B cell (primary cell): ENCODE data around the gene NDUFB10. TPM values are rescaled to one million over a fixed set of nuclear protein-coding genes. Genes with fewer than 3 reads are reported as not detected.

Experiments used
- ATAC-seq: fragments of 200-7000 bp; cut with Tn5 transposase; one replicate; pipeline ENCODE4 v1.10.0; 2021; ENCODE audit warnings: low read depth, mild to moderate bottlenecking, moderate number of reproducible peaks, moderate library complexity
- CTCF ChIA-PET: fragments of 350-600 bp; sonication (Branson Sonifier 250); formaldehyde crosslinking; loops from one replicate; lab custom pipeline; 2021; ENCODE audit warnings: antibody characterized with exemption, inconsistent platforms; lab: Charles Lee
- POLR2A ChIA-PET: fragments of 350-600 bp; sonication (Branson Sonifier 250); formaldehyde crosslinking; loops from one replicate; lab custom pipeline; 2021; ENCODE audit warnings: antibody characterized with exemption; lab: Charles Lee
- DNase-seq: peaks from one replicate; pipeline ENCODE4 v3.0.0; 2013
- H2AFZ ChIP-seq: 2 replicates; pipeline ENCODE4 v1.6.1; 2012; ENCODE audit warnings: mild to moderate bottlenecking, low read depth, low read length; ENCODE audit not compliant: insufficient read depth, poor library complexity, severe bottlenecking
- H3K27ac ChIP-seq, 2 donors: 1 replicate in 1 of 2; 2 replicates in 1 of 2; pipeline ENCODE4 v1.5.1; 2012 to 2013; ENCODE audit warnings: low read length in 2 of 2, mild to moderate bottlenecking in 2 of 2, moderate library complexity in 1 of 2
- H3K27me3 ChIP-seq, 4 experiments: fragments of 200-600 bp in 1 of 4; sonication (generic) in 1 of 4; replicated peaks in 1 of 4; 1 replicate in 2 of 4; 2 replicates in 2 of 4; pipeline versions ENCODE4 v1.6.1 to v1.7.0; 2013 to 2016; ENCODE audit warnings: low read length in 3 of 4, mild to moderate bottlenecking in 2 of 4, mixed read lengths in 1 of 4, moderate library complexity in 1 of 4; ENCODE audit not compliant: insufficient read depth in 4 of 4, control insufficient read depth in 3 of 4; ENCODE audit errors: control extremely low read depth in 1 of 4
- H3K36me3 ChIP-seq, 2 experiments: replicated peaks in 1 of 2; 1 replicate in 1 of 2; 2 replicates in 1 of 2; pipeline versions ENCODE4 v1.6.1 to v1.7.1; 2013; ENCODE audit warnings: low read length in 1 of 2; ENCODE audit not compliant: insufficient read depth in 2 of 2, control insufficient read depth in 1 of 2; ENCODE audit errors: control extremely low read depth in 1 of 2, extremely low read depth in 1 of 2
- H3K4me1 ChIP-seq, 2 donors: fragments of 200-600 bp in 1 of 2; sonication (generic) in 1 of 2; 1 replicate in 1 of 2; 2 replicates in 1 of 2; pipeline versions ENCODE4 v1.5.1 to v1.6.1; 2013 to 2017; ENCODE audit warnings: low read length in 2 of 2; ENCODE audit not compliant: control insufficient read depth in 2 of 2, insufficient read depth in 2 of 2
- H3K4me2 ChIP-seq: replicated peaks from 2 replicates; pipeline ENCODE3; 2012; ENCODE audit warnings: mild to moderate bottlenecking, low read depth, low read length; ENCODE audit not compliant: poor library complexity, severe bottlenecking
- H3K4me3 ChIP-seq, 5 experiments: fragments of 200-600 bp in 1 of 5; sonication (generic) in 1 of 5; 1 replicate in 3 of 5; 2 replicates in 2 of 5; pipeline versions ENCODE4 v1.5.1 to v1.7.0; 2011 to 2016; ENCODE audit warnings: low read length in 4 of 5, mild to moderate bottlenecking in 4 of 5, low read depth in 2 of 5, control low read depth in 1 of 5, moderate library complexity in 1 of 5; ENCODE audit not compliant: insufficient read depth in 1 of 5; ENCODE audit errors: control extremely low read depth in 1 of 5, extremely low read depth in 1 of 5
- H3K79me2 ChIP-seq: fragments of 200-600 bp; sonication (generic); one replicate; pipeline ENCODE4 v1.6.0; 2016; ENCODE audit warnings: low read length; ENCODE audit not compliant: control insufficient read depth, insufficient read depth
- H3K9ac ChIP-seq: fragments of 200-600 bp; sonication (generic); 2 replicates; pipeline ENCODE4 v1.6.1; 2017; ENCODE audit warnings: mild to moderate bottlenecking, low read length, moderate library complexity
- H3K9me3 ChIP-seq, 3 donors: one replicate each; pipeline versions ENCODE4 v1.6.1 to v1.7.1; 2013; ENCODE audit warnings: low read length in 2 of 3; ENCODE audit not compliant: control insufficient read depth in 2 of 3, insufficient read depth in 1 of 3; ENCODE audit errors: control extremely low read depth in 1 of 3
- H4K20me1 ChIP-seq: 2 replicates; pipeline ENCODE4 v1.6.0; 2012; ENCODE audit warnings: mild to moderate bottlenecking, low read length; ENCODE audit not compliant: insufficient read depth, control insufficient read depth, poor library complexity, severe bottlenecking
- H3K27ac Mint-ChIP-seq: one replicate; pipeline ENCODE4 v1.8.0; 2021; ENCODE audit warnings: mixed read lengths
- H3K27me3 Mint-ChIP-seq: one replicate; pipeline ENCODE4 v1.8.0; 2021; ENCODE audit warnings: mixed read lengths
- H3K4me1 Mint-ChIP-seq: one replicate; pipeline ENCODE4 v1.8.0; 2021; ENCODE audit warnings: mixed read lengths
- H3K4me3 Mint-ChIP-seq: one replicate; pipeline ENCODE4 v1.8.0; 2021; ENCODE audit warnings: mixed read lengths
- H3K9me3 Mint-ChIP-seq: one replicate; pipeline ENCODE4 v1.8.0; 2022; ENCODE audit warnings: mixed read lengths; ENCODE audit not compliant: insufficient read depth
- CTCF ChIP-seq: fragments of 200-600 bp; IDR thresholded peaks from one replicate; pipeline ENCODE4 v1.8.0; 2022; ENCODE audit warnings: antibody characterized with exemption, mild to moderate bottlenecking
- EZH2 ChIP-seq: IDR thresholded peaks from 2 replicates; pipeline ENCODE4 v1.6.1; 2012; ENCODE audit warnings: borderline replicate concordance, low read depth, mild to moderate bottlenecking, moderate library complexity, low read length; ENCODE audit not compliant: insufficient read depth, poor library complexity, severe bottlenecking
- WGBS: methylation state at CpG from one replicate; pipeline ENCODE4 v1.1.5; 2013; ENCODE audit warnings: missing lambda C conversion rate; ENCODE audit not compliant: insufficient coverage; 5-methylcytosine and 5-hydroxymethylcytosine counted together
- intact Hi-C: fragments of 100-400 bp; cut with micrococcal nuclease; formaldehyde crosslinking; loops from one replicate; pipeline ENCODE4 v1.10.0; 2022
- polyA plus RNA-seq: library from polyadenylated mRNA; depleted of rRNA; stranded (reverse); fragments of >200 nt; gene quantifications from 2 replicates; pipeline ENCODE4 v1.2.3, GENCODE V29; 2012
- total RNA-seq, 2 donors: library from RNA; stranded (reverse); fragments of 120-200 nt in 1 of 2; gene quantifications; 1 replicate in 1 of 2; 2 replicates in 1 of 2; pipeline versions ENCODE4 v1.2.3 to v1.2.4, GENCODE V29; 2013 to 2022

Gene NDUFB10
- total and polyA plus RNA-seq, 2 donors (not counting 1 experiment from before 2014, with no cell fraction given), result 70.4 to 92.6 TPM

GRCh38 chr16:1946495-1947368 is 12.6 kb upstream of the NDUFB10 start:
- Histone ChIP-seq H4K20me1 (no peaks in the 10 kb centered on the region), H3K9me3 (no peaks in the 10 kb centered on the region), H2AFZ (no peak overlapping the region), H3K79me2 (no peaks in the 10 kb centered on the region), H3K9ac (no peak overlapping the region), H3K4me3 (no peak overlapping the region), H3K4me2 (no peak overlapping the region), H3K27ac (no peak overlapping the region), H3K4me1 (peaks cover 13 to 17% of the 10 kb centered on the region in 2 donors), H3K36me3 (no peaks in the 10 kb centered on the region), H3K27me3 (no peaks in the 10 kb centered on the region)
- intact Hi-C loops, result loop anchor here (10.0 kb wide), 1 partner anchor 48 kb away; no protein-coding TSS in a partner anchor
- CTCF ChIA-PET, result interaction anchor here (1.6 kb wide), 1 partner anchor 18 kb away, joined by 7 read pairs; no protein-coding TSS in a partner anchor
- Mint-ChIP-seq H3K4me1 (peaks cover 16% of the 10 kb centered on the region), H3K27ac (no peak overlapping the region), H3K4me3 (no peak overlapping the region), H3K9me3 (no peaks in the 10 kb centered on the region), H3K27me3 (no peaks in the 10 kb centered on the region)
- 93% methylated on average over 30 of the region's 38 CpGs for WGBS
- DNase-seq (no peak), ATAC-seq (no peak)
- POLR2A ChIA-PET, result no interaction called here
- TF ChIP-seq EZH2 (no peak), CTCF (no peak)

- POLR2A ChIA-PET, result no interaction called here
- ATAC-seq, result no peak
- Histone ChIP-seq H3K4me1 (peaks cover 7 to 11% of the 10 kb centered on the region in 2 donors), H4K20me1 (no peaks in the 10 kb centered on the region), H3K79me2 (no peaks in the 10 kb centered on the region), H3K36me3 (no peaks in the 10 kb centered on the region), H3K9ac (no peak overlapping the region), H3K9me3 (no peaks in the 10 kb centered on the region), H3K4me3 (no peak overlapping the region), H3K27me3 (no peaks in the 10 kb centered on the region), H2AFZ (no peak overlapping the region), H3K4me2 (no peak overlapping the region), H3K27ac (no peak overlapping the region)
- Mint-ChIP-seq H3K27ac (no peak overlapping the region), H3K4me1 (peaks cover 10% of the 10 kb centered on the region), H3K27me3 (no peaks in the 10 kb centered on the region), H3K9me3 (no peaks in the 10 kb centered on the region), H3K4me3 (no peak overlapping the region)
- 96% methylated on average over 9 of the region's 9 CpGs for WGBS
- no peak for DNase-seq
- CTCF ChIA-PET, result no interaction called here
- no peak for TF ChIP-seq EZH2
- TF ChIP-seq CTCF, result no peak
- intact Hi-C loops, result loop anchor here (10.0 kb wide), 1 partner anchor 47 kb away; no protein-coding TSS in a partner anchor
Measured at GRCh38 chr16:1947369-1947670, 12.0 kb upstream of the NDUFB10 start.
